Measurements from ENCODE around the gene ICE2. TPM values are rescaled to one million over a fixed set of nuclear protein-coding genes. Genes with fewer than 3 reads are reported as not detected.
A peak's percentile ranks its signal among the peaks of the same experiment; 100 is the strongest.

Gene ICE2
- polyA plus RNA-seq, 1 of the 3 experiments (the other 2 are of a cell fraction) = 19.0 TPM

GRCh38 chr15:60390871-60391501 is 88.0 kb downstream of the ICE2 start:
- Histone ChIP-seq H3K9me2 (no peaks in the 10 kb centered on the region), H3K4me3 (ENCODE audit: low read depth in 2 of 2, low read length in 1 of 2) (peak overlapping the region; percentile 29 to 95; a peak in 3 of 4 replicates), H3K4me1 (ENCODE audit: control insufficient read depth in 1 of 2, insufficient read depth in 2 of 2, low read depth in 1 of 2, low read length in 1 of 2) (peaks cover 13 to 56% of the 10 kb centered on the region in 2 experiments), H3K4me2 (peak overlapping the region; percentile 95), H3K79me2 (ENCODE audit: insufficient read depth) (peaks cover 100% of the 10 kb centered on the region), H3K9ac (peak overlapping the region; percentile 99), H3K27ac (ENCODE audit: low read depth in 2 of 2, low read length in 1 of 2) (peak overlapping the region; percentile 81 to 99), H3F3A (replicated peaks; ENCODE audit: insufficient read depth) (peaks cover 95% of the 10 kb centered on the region), H4K20me1 (ENCODE audit: insufficient read depth) (peaks cover 100% of the 10 kb centered on the region), H2AFZ (ENCODE audit: low read depth) (no peak overlapping the region), H3K9me3 (no peaks in the 10 kb centered on the region), H3K36me3 (replicated peaks in 1 of 2; ENCODE audit: control insufficient read depth in 1 of 2, insufficient read depth in 2 of 2, low read length in 1 of 2) (peaks cover 38 to 77% of the 10 kb centered on the region in 2 experiments), H3K27me3 (ENCODE audit: insufficient read depth) (no peaks in the 10 kb centered on the region)
- 19% methylated on average over 6 of the region's 6 CpGs for WGBS (ENCODE audit: low lambda C conversion rate)
- DNase-seq = no peak
- ChIA-PET CTCF (no interaction called here), POLR2A (no interaction called here)
- TF ChIP-seq, protein P1, sequence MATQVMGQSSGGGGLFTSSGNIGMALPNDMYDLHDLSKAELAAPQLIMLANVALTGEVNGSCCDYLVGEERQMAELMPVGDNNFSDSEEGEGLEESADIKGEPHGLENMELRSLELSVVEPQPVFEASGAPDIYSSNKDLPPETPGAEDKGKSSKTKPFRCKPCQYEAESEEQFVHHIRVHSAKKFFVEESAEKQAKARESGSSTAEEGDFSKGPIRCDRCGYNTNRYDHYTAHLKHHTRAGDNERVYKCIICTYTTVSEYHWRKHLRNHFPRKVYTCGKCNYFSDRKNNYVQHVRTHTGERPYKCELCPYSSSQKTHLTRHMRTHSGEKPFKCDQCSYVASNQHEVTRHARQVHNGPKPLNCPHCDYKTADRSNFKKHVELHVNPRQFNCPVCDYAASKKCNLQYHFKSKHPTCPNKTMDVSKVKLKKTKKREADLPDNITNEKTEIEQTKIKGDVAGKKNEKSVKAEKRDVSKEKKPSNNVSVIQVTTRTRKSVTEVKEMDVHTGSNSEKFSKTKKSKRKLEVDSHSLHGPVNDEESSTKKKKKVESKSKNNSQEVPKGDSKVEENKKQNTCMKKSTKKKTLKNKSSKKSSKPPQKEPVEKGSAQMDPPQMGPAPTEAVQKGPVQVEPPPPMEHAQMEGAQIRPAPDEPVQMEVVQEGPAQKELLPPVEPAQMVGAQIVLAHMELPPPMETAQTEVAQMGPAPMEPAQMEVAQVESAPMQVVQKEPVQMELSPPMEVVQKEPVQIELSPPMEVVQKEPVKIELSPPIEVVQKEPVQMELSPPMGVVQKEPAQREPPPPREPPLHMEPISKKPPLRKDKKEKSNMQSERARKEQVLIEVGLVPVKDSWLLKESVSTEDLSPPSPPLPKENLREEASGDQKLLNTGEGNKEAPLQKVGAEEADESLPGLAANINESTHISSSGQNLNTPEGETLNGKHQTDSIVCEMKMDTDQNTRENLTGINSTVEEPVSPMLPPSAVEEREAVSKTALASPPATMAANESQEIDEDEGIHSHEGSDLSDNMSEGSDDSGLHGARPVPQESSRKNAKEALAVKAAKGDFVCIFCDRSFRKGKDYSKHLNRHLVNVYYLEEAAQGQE (IDR thresholded peaks at IDR 0.05; ENCODE audit: low read depth, low read length) = no peak
- no peak for TF ChIP-seq NRF1 (IDR thresholded peaks at IDR 0.05; ENCODE audit: low read depth, low read length)
- TF ChIP-seq FOXM1 (IDR thresholded peaks at IDR 0.05; ENCODE audit: low read depth) = no peak
- TF ChIP-seq MXI1 (IDR thresholded peaks at IDR 0.05; ENCODE audit: low read depth, low read length) = no peak
- no peak for TF ChIP-seq USF2 (IDR thresholded peaks at IDR 0.05; ENCODE audit: borderline replicate concordance, low read depth, low read length)
- TF ChIP-seq ELF1 (IDR thresholded peaks at IDR 0.05) = no peak
- peak; percentile 69; the same call in 1 of the 2 replicates for TF ChIP-seq FOSL2 (IDR thresholded peaks at IDR 0.05; ENCODE audit: borderline replicate concordance, low read depth)
- no peak; the same call in 1 of the 2 replicates for TF ChIP-seq SIN3A (IDR thresholded peaks at IDR 0.05; ENCODE audit: borderline replicate concordance, low read depth, low read length)
- TF ChIP-seq USF1 (IDR thresholded peaks at IDR 0.05; ENCODE audit: borderline replicate concordance, low read depth) = no peak
- TF ChIP-seq RXRA (IDR thresholded peaks at IDR 0.05; ENCODE audit: borderline replicate concordance, low read depth) = peak; percentile 17; the same call in 1 of the 2 replicates
- TF ChIP-seq POLR2AphosphoS5 (IDR thresholded peaks at IDR 0.05; ENCODE audit: low read depth, low read length) = peak; percentile 65; the same call in 1 of the 2 replicates
- TF ChIP-seq SMC3 (IDR thresholded peaks at IDR 0.05; ENCODE audit: low read depth, low read length) = 0 out of 2 replicates have a peak, but pooled peaks have one; percentile 10
- TF ChIP-seq JUND (IDR thresholded peaks at IDR 0.05) = peak; percentile 36; the same call in 1 of the 2 replicates
- TF ChIP-seq, protein P2, sequence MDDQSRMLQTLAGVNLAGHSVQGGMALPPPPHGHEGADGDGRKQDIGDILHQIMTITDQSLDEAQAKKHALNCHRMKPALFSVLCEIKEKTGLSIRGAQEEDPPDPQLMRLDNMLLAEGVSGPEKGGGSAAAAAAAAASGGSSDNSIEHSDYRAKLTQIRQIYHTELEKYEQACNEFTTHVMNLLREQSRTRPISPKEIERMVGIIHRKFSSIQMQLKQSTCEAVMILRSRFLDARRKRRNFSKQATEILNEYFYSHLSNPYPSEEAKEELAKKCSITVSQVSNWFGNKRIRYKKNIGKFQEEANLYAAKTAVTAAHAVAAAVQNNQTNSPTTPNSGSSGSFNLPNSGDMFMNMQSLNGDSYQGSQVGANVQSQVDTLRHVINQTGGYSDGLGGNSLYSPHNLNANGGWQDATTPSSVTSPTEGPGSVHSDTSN (IDR thresholded peaks at IDR 0.05) = 0 out of 2 replicates have a peak, but pooled peaks have one; percentile 26
- no peak for TF ChIP-seq TAF1 (IDR thresholded peaks at IDR 0.05; ENCODE audit: borderline replicate concordance, low read depth, low read length)
- no peak for TF ChIP-seq RCOR1 (IDR thresholded peaks at IDR 0.05; ENCODE audit: low read length)
- TF ChIP-seq ZBTB33 (IDR thresholded peaks at IDR 0.05; ENCODE audit: borderline replicate concordance, low read depth) = 0 out of 2 replicates have a peak, but pooled peaks have one; percentile 17
- TF ChIP-seq TEAD4 (IDR thresholded peaks at IDR 0.05; ENCODE audit: borderline replicate concordance, insufficient read depth) = no peak
- no peak for TF ChIP-seq EZH2phosphoT487 (IDR thresholded peaks at IDR 0.05; ENCODE audit: borderline replicate concordance, low read depth)
- TF ChIP-seq TCF12 (IDR thresholded peaks at IDR 0.05) = peak; percentile 26; the same call in 1 of the 2 replicates
- TF ChIP-seq, protein P3, sequence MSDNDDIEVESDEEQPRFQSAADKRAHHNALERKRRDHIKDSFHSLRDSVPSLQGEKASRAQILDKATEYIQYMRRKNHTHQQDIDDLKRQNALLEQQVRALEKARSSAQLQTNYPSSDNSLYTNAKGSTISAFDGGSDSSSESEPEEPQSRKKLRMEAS (IDR thresholded peaks at IDR 0.05; ENCODE audit: low read depth) = no peak
- 0 out of 4 replicates have a peak, but pooled peaks of 1 of the 2 experiments have one; percentile 15 for TF ChIP-seq EP300 (IDR thresholded peaks at IDR 0.05; ENCODE audit: borderline replicate concordance in 1 of 2, low read depth in 1 of 2, low read length in 1 of 2)
- TF ChIP-seq RAD21 (IDR thresholded peaks at IDR 0.05; ENCODE audit: low read length) = no peak
- TF ChIP-seq FOXJ3 (CRISPR knock-in tag; IDR thresholded peaks at IDR 0.05) = no peak
- TF ChIP-seq NFIC (IDR thresholded peaks at IDR 0.05; ENCODE audit: borderline replicate concordance) = peak; percentile 56; the same call in 1 of the 2 replicates
